IMR-90 (cell line): ENCODE data around the gene MAB21L1. TPM values are rescaled to one million over a fixed set of nuclear protein-coding genes. Genes with fewer than 3 reads are reported as not detected.

Source experiments
- ATAC-seq: fragments of 200-7000 bp; cut with Tn5 transposase; 2 replicates; pipeline ENCODE4 v1.9.1; 2020; ENCODE audit warnings: low read depth, mild to moderate bottlenecking, moderate library complexity
- BruUV-seq: library from RNA; stranded (reverse); fragments of 400-500 nt; replicated peaks from 2 replicates; lab custom pipeline; 2021; lab: Mats Ljungman, UMichigan
- CTCF ChIA-PET: fragments of 300-600 bp; formaldehyde crosslinking; extraction: SDS; loops from one replicate; lab custom pipeline; 2021; ENCODE audit warnings: antibody characterized with exemption; lab: Yijun Ruan, JAX
- POLR2A ChIA-PET: fragments of 300-600 bp; sonication (Branson Sonifier 250); formaldehyde crosslinking; loops from one replicate; lab custom pipeline; 2022; ENCODE audit warnings: antibody characterized with exemption; ENCODE audit not compliant: unreplicated experiment; lab: Charles Lee
- DNase-seq: peaks from one replicate; pipeline ENCODE4 v3.0.0; 2013
- H2AFZ ChIP-seq: replicated peaks from 2 replicates; pipeline ENCODE3; 2013; ENCODE audit warnings: low read length, mild to moderate bottlenecking; ENCODE audit not compliant: poor library complexity
- H2AK5ac ChIP-seq: 2 replicates; pipeline ENCODE4 v1.6.1; 2013; ENCODE audit warnings: low read depth, low read length, inconsistent platforms
- H2AK9ac ChIP-seq: replicated peaks from 2 replicates; pipeline ENCODE3; 2013; ENCODE audit warnings: mild to moderate bottlenecking, low read depth, low read length, moderate library complexity; ENCODE audit not compliant: poor library complexity
- H2BK120ac ChIP-seq: 2 replicates; pipeline ENCODE4 v1.6.1; 2013; ENCODE audit warnings: low read depth, low read length, inconsistent platforms
- H2BK15ac ChIP-seq: 3 replicates; pipeline ENCODE4 v1.6.1; 2013; ENCODE audit warnings: low read depth, low read length, inconsistent platforms
- H2BK20ac ChIP-seq: 2 replicates; pipeline ENCODE4 v1.6.1; 2013; ENCODE audit warnings: low read depth, mild to moderate bottlenecking, inconsistent platforms, low read length, moderate library complexity
- H2BK5ac ChIP-seq: 2 replicates; pipeline ENCODE4 v1.6.1; 2013; ENCODE audit warnings: mild to moderate bottlenecking, low read depth, low read length, inconsistent platforms; ENCODE audit not compliant: poor library complexity, severe bottlenecking
- H3K14ac ChIP-seq: replicated peaks from 2 replicates; pipeline ENCODE4 v1.6.1; 2013; ENCODE audit warnings: low read depth, low read length, inconsistent platforms
- H3K18ac ChIP-seq: 2 replicates; pipeline ENCODE4 v1.6.1; 2013; ENCODE audit warnings: low read depth, low read length, control low read depth
- H3K23ac ChIP-seq: 2 replicates; pipeline ENCODE4 v1.6.1; 2013; ENCODE audit warnings: low read depth, low read length, inconsistent platforms
- H3K27ac ChIP-seq: 2 replicates; pipeline ENCODE4 v1.5.1; 2013; ENCODE audit warnings: mild to moderate bottlenecking, control low read depth, low read length; ENCODE audit not compliant: insufficient read depth
- H3K27me3 ChIP-seq: 2 replicates; pipeline ENCODE4 v1.6.1; 2013; ENCODE audit warnings: low read length; ENCODE audit not compliant: control insufficient read depth, insufficient read depth
- H3K36me3 ChIP-seq: 2 replicates; pipeline ENCODE4 v1.6.1; 2013; ENCODE audit warnings: low read length, mixed read lengths; ENCODE audit not compliant: control insufficient read depth, insufficient read depth
- H3K4ac ChIP-seq: 2 replicates; pipeline ENCODE4 v1.6.1; 2013; ENCODE audit warnings: low read depth, low read length, inconsistent platforms
- H3K4me1 ChIP-seq: 2 replicates; pipeline ENCODE4 v1.6.1; 2013; ENCODE audit warnings: low read length, mixed read lengths; ENCODE audit not compliant: control insufficient read depth, insufficient read depth
- H3K4me2 ChIP-seq: 2 replicates; pipeline ENCODE4 v1.6.1; 2013; ENCODE audit warnings: low read depth, mild to moderate bottlenecking, control low read depth, low read length, moderate library complexity
- H3K4me3 ChIP-seq: 2 replicates; pipeline ENCODE4 v1.5.1; 2013; ENCODE audit warnings: low read depth, mild to moderate bottlenecking, control low read depth, low read length, moderate library complexity; ENCODE audit not compliant: insufficient read depth
- H3K56ac ChIP-seq: 2 replicates; pipeline ENCODE4 v1.6.1; 2013; ENCODE audit warnings: low read length, inconsistent platforms; ENCODE audit not compliant: insufficient read depth; ENCODE audit errors: extremely low read depth
- H3K79me1 ChIP-seq, 2 experiments: 2 replicates each; pipeline ENCODE4 v1.6.1; 2013; ENCODE audit warnings: low read length in 2 of 2, inconsistent platforms in 1 of 2, low read depth in 1 of 2
- H3K9ac ChIP-seq: 2 replicates; pipeline ENCODE4 v1.6.1; 2013; ENCODE audit warnings: low read depth, low read length, control low read depth
- H3K9me1 ChIP-seq: 2 replicates; pipeline ENCODE4 v1.6.1; 2013; ENCODE audit warnings: low read length, inconsistent platforms; ENCODE audit not compliant: insufficient read depth
- H3K9me3 ChIP-seq: 2 replicates; pipeline ENCODE4 v1.6.1; 2013; ENCODE audit warnings: low read length; ENCODE audit not compliant: control insufficient read depth, insufficient read depth
- H4K20me1 ChIP-seq: 2 replicates; pipeline ENCODE4 v1.6.1; 2013; ENCODE audit warnings: low read length, inconsistent platforms; ENCODE audit not compliant: insufficient read depth
- H4K5ac ChIP-seq: 2 replicates; pipeline ENCODE4 v1.6.1; 2013; ENCODE audit warnings: mild to moderate bottlenecking, low read depth, low read length, control low read depth
- H4K8ac ChIP-seq, 2 experiments: 2 replicates each; pipeline ENCODE4 v1.6.1; 2013; ENCODE audit warnings: low read depth in 2 of 2, low read length in 2 of 2, control low read depth in 1 of 2, inconsistent platforms in 1 of 2
- H4K91ac ChIP-seq: 2 replicates; pipeline ENCODE4 v1.6.1; 2013; ENCODE audit warnings: low read depth, low read length, inconsistent platforms; ENCODE audit not compliant: insufficient read depth
- CHD1 ChIP-seq: IDR thresholded peaks from 2 replicates; pipeline ENCODE4 v1.6.1; 2012; ENCODE audit warnings: low read depth, low read length, improper control_type of control experiment
- CTCF ChIP-seq: conservative IDR thresholded peaks from 2 replicates; pipeline ENCODE4 v1.5.1; 2012; ENCODE audit warnings: mild to moderate bottlenecking, low read depth, low read length, improper control_type of control experiment
- ELK1 ChIP-seq: fragments of 150-350 bp; IDR thresholded peaks from 2 replicates; pipeline ENCODE4 v1.6.1; 2016; ENCODE audit warnings: low read depth, mild to moderate bottlenecking, low read length, moderate library complexity, borderline replicate concordance
- NFE2L2 ChIP-seq: fragments of 150-350 bp; IDR thresholded peaks from 2 replicates; pipeline ENCODE4 v1.6.1; 2016; ENCODE audit warnings: low read depth, mild to moderate bottlenecking, low read length
- RFX5 ChIP-seq: IDR thresholded peaks from 2 replicates; pipeline ENCODE4 v1.8.0; 2012; ENCODE audit warnings: low read depth, mild to moderate bottlenecking, low read length, moderate library complexity
- SMC3 ChIP-seq: fragments of 150-350 bp; IDR thresholded peaks from 2 replicates; pipeline ENCODE4 v1.6.1; 2016; ENCODE audit warnings: low read depth, mild to moderate bottlenecking, antibody characterized with exemption, low read length, moderate library complexity
- WGBS, 2 experiments: methylation state at CpG; one replicate each; pipeline versions ENCODE4 v1.1.5 to v1.1.7; 2013; ENCODE audit warnings: missing lambda C conversion rate in 2 of 2; ENCODE audit not compliant: insufficient read length in 1 of 2; ENCODE audit errors: extremely low coverage in 2 of 2; 5-methylcytosine and 5-hydroxymethylcytosine counted together
- dilution Hi-C: fragments of 300-500 bp; cut with HindIII; formaldehyde crosslinking; loops from one replicate; pipeline ENCODE4 v1.14.3; 2018; ENCODE audit warnings: low sequenced_read_pairs; ENCODE audit not compliant: unreplicated experiment
- in situ Hi-C: fragments of 300-500 bp; cut with MboI; formaldehyde crosslinking; loops from 3 replicates; pipeline ENCODE4 v1.14.3; 2019; ENCODE audit warnings: low sequenced_read_pairs, inconsistent platforms, mixed read lengths
- intact Hi-C: fragments of 100-400 bp; cut with micrococcal nuclease; formaldehyde crosslinking; loops from 2 replicates; pipeline ENCODE4 v1.10.0; 2022
- polyA plus RNA-seq, 3 experiments: library from polyadenylated mRNA; depleted of rRNA; stranded (reverse); fragments of >200 nt; gene quantifications; 2 replicates each; pipeline ENCODE4 v1.2.3, GENCODE V29; 2012; ENCODE audit warnings: low replicate concordance in 1 of 3
- total RNA-seq: library from RNA; depleted of rRNA; stranded (reverse); fragments of >200 nt; gene quantifications from 2 replicates; pipeline ENCODE4 v1.2.3, GENCODE V29; 2012

MAB21L1 gene
- total and polyA plus RNA-seq, 2 of the 4 experiments (the other 2 are of a cell fraction): 0.53 to 0.72 TPM

- Histone ChIP-seq H4K8ac (no peak overlapping the region), H2AFZ (no peak overlapping the region), H3K9ac (no peak overlapping the region), H3K4me2 (no peak overlapping the region), H4K5ac (no peak overlapping the region), H3K27ac (no peak overlapping the region), H2BK5ac (no peak overlapping the region), H2BK120ac (no peak overlapping the region), H2AK9ac (no peak overlapping the region), H3K79me1 (no peaks in the 10 kb centered on the region), H3K4me3 (no peak overlapping the region), H2AK5ac (no peak overlapping the region), H3K23ac (no peak overlapping the region), H3K18ac (no peak overlapping the region), H3K9me3 (no peaks in the 10 kb centered on the region), H3K56ac (no peak overlapping the region), H3K27me3 (no peaks in the 10 kb centered on the region), H4K91ac (no peak overlapping the region), H3K36me3 (no peaks in the 10 kb centered on the region), H3K4me1 (no peaks in the 10 kb centered on the region), H2BK20ac (no peak overlapping the region), H4K20me1 (no peaks in the 10 kb centered on the region), H2BK15ac (no peak overlapping the region), H3K4ac (no peak overlapping the region), H3K9me1 (no peaks in the 10 kb centered on the region), H3K14ac (no peak overlapping the region)
- TF ChIP-seq NFE2L2 (no peak), RFX5 (no peak), CHD1 (no peak), CTCF (no peak), ELK1 (no peak), SMC3 (no peak)
- no TSS peak for BruUV-seq
- ATAC-seq (no peak), DNase-seq (no peak)
- CTCF ChIA-PET: no interaction called here
- in situ Hi-C loops (no loop called here), intact Hi-C loops (no loop called here), dilution Hi-C loops (no loop called here)
- POLR2A ChIA-PET: no interaction called here
- no CpG with 5 or more reads among the region's 2 CpGs for WGBS, 2 experiments
Observed at GRCh38 chr13:35499196-35499662, 22.7 kb upstream of the MAB21L1 start.
